Measurements from ENCODE around the gene LCE3E.
"Not testable (repeated sequence)": the region's sequence is repeated elsewhere in the genome, so short reads cannot be mapped to it uniquely, and the experiment has no call there.

The LCE3E gene, protein sequence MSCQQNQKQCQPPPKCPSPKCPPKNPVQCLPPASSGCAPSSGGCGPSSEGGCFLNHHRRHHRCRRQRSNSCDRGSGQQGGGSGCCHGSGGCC

GRCh38 chr1:152566681-152567080 is at the start of gene LCE3E:
TSS of gene LCE3E (minus strand) at chr1:152566780. CDS start at chr1:152566208, 572 bp downstream.
- no peak for ATAC-seq

- ATAC-seq: no peak
Observed at GRCh38 chr1:152613511-152613910, 46.9 kb upstream of the LCE3E start, which contains the start of gene LCE3B. TSS of gene LCE3B (plus strand) at chr1:152613811. CDS start at chr1:152613811, 0 bp downstream.

DNA sequence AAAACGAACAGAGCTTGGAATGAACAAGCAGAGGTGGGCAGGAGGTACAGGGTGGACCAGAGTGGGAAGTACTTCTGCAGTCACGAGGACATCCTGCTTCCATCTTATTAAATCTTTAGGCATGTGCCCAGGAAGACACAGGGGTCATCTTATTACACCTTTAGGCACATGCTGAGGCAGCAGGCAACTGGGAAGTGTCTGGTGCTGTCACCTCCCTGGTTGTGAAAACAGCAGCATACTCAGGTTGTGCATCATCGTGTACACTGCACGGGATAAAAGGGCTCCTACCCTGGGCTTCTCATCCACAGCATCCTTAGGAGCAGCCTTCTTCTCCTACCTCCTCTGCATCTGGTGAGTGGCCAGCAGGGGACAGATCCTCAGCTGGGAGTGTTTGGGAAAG is 33.4 kb upstream of the LCE3E start, which contains the start of gene LCE3C:
Gene LCE3C (plus strand): TSS at position 301 of the 400 bp plus-strand sequence. CDS start 498 bp downstream, outside the sequence.
- ATAC-seq: no peak

- no peak for ATAC-seq
Observed at GRCh38 chr1:152596986-152597385, 30.4 kb upstream of the LCE3E start.

DNA sequence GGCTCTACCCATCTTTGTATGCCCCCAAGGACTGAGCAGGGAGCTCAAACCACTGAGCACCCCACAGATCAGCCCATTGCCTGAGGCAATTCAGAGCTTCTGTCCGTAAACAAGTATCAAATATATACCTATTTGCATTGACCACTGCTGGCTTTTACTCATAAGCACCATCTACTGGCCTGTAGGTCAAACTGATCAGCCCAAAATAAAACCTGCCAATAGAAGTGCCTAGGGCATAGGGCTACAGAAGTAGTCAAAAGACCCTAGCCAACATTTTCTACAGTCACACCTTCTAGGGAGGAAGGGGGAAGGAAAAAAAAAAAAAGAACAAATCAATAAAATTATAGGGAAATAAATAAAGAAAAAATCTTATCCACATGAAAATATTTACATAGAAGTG is 19.0 kb upstream of the LCE3E start:
- no peak for ATAC-seq

- no peak for ATAC-seq
Observed at GRCh38 chr1:152582647-152583046, 16.1 kb upstream of the LCE3E start.

DNA sequence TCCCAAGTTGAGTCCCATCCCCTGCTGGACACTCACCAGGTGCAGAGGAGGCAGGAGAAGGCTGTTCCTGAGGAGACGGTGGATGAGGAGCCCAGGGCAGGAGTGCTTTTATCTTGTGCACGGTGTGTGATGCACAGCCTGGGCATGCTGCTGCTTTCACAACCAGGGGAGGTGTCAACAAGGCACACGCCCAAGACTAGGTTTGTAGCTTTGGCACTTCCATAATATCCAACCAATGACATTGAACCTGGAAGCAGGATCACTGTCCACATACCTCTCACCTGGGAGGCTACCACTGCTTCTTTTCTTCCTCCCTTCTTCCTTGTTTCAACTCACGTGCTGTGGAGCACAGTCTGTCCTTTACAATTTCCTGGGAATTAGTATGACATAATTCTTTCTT is 13.9 kb upstream of the LCE3E start, which contains the start of gene LCE3D:
Gene LCE3D (minus strand): TSS at position 84 of the 400 bp plus-strand sequence. CDS start 580 bp downstream, outside the sequence.
- no peak for ATAC-seq

DNA sequence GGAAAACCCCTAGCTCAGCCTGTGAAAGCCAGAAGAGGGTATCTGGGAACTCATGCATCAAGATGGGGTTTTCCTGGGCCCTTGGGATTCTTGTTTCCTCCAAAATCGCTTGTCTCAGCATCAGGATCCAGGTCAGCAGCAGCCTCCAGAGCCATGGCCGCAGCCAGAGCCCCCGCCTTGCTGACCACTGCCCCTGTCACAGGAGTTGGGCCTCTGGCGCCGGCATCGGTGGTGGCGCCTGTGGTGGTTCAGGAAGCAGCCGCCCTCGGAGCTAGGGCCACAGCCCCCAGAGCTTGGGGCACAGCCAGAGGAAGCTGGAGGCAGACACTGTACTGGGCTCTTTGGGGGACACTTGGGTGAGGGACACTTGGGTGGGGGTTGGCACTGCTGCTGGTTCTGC is 12.9 kb upstream of the LCE3E start:
- ATAC-seq: not testable (repeated sequence)

DNA sequence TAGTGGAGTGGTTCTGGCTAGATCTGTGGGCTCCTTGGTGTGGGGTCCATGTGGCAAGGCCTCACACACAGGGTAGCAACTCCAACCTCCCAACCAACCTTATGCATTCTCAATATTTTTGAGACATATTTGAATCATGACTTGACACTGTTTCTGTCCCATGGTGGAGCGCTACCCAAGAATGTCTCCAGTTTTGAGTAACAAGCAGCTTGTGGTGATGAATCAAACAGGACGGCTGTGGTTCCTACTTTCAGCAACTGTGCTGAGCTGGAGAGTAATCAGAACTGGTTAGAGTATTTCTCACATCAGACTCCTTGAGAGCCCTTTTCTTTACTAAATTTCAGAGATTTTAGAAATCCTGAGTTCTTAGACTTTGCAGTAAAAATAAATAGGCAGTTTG is 10.6 kb upstream of the LCE3E start:
- no peak for ATAC-seq

DNA sequence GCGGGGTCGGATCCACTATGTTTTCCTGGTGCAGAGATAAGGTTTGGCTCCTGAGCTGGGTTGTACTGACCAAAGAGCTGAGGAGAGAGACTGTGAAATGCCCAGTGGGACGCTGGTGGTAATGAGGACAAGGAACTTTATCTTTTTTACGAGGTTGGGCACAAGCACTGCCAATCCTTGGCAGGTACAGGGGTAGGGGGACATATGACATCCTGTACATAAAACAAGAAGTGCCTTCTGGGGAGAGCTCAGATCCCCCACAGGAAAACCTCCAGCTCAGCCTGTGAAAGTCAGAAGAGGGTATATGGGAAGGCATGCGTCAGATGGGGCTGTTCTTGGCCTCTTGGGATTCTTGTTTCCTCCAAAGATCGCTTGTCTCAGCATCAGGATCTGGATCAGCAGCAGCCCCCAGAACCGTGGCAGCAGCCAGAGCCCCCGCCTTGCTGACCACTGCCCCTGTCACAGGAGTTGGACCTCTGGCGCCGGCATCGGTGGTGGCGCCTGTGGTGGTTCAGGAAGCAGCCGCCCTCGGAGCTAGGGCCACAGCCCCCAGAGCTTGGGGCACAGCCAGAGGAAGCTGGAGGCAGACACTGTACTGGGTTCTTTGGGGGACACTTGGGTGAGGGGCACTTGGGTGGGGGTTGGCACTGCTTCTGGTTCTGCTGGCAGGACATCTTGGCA is 905 bp downstream of the LCE3E start:
- no peak for ATAC-seq

GRCh38 chr1:152565115-152565514 is 1.5 kb downstream of the LCE3E start:
- ATAC-seq: no peak

DNA sequence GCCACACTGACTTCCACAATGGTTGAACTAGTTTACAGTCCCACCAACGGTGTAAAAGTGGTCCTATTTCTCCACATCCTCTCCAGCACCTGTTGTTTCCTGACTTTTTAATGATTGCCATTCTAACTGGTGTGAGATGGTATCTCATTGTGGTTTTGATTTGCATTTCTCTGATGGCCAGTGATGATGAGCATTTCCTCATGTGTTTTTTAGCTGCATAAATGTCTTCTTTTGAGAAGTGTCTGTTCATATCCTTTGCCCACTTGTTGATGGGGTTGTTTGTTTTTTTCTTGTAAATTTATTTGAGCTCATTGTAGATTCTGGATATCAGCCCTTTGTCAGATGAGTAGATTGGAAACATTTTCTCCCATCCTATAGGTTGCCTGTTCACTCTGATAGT is 18.2 kb downstream of the LCE3E start:
- ATAC-seq: not testable (repeated sequence)

DNA sequence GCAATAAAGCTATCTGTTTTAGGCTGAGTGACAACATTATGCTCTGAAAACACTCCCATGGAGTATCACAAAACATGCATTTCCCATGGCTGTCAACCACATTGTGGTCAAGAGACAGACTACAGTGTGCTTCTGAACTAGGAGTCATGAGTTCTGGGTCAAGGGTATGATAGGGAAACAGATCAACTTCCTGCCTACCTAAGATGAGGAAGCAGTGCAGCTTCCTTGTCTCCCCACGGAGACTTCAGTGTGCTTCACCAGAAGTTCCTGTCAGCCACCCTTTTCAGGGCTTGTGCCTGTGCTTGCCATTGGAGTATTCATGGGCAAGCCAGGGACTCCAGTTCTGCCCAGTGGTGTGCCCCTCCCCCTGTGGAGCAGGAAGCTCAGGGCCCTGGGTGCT is 19.9 kb downstream of the LCE3E start:
- no peak for ATAC-seq

- ATAC-seq: no peak
Observed at GRCh38 chr1:152543820-152544219, 22.8 kb downstream of the LCE3E start.

DNA sequence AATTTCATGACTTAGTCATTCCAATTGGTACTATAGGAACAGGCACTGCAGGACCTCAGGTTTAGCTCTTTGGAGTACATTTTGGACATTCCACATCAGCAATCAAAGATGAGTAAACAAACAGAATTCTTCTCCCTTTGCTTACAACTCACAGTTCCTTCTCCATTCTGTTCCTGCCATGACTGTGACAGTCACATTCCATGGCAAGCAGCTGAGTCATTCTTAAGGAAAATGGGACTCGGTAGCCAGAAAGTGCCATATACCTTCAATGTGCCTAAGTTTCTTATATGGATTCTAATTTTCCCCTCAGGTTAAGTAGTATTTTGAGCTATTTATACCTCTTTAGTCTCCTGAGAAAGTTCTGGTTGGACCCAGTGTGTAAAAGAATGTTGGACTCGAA is 26.7 kb downstream of the LCE3E start:
- no peak for ATAC-seq

- no peak for ATAC-seq
Observed at GRCh38 chr1:152537496-152537895, 29.1 kb downstream of the LCE3E start.

- ATAC-seq: no peak
Observed at GRCh38 chr1:152535774-152536173, 30.8 kb downstream of the LCE3E start.

DNA sequence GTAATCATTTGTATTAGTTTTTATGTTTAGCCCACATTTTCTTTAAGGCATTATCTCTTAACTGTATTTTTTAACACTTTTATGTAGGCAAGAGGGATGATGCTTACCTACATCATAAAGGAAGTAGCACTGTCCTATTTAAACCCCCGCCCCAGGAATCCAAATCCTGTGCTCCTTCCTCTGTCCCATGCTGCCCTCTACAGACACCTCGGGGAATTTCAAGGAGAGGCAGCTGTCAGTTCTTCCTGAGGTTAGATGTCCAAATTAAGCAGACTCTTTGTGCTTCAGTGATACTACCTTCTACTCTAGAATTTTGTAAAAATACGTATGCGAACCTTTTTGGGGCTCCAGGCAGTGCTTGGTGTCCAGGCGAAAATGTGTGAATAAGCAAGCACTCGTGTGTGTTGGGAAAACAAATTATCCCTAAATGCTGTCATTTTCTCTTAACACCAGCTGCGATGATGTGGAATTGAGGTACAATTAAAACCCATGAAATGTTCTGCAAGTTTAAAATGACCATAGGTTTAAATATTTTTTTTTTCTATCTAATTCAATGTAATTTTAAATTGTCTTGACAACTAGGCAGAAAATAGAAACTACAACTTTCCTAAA is 33.1 kb downstream of the LCE3E start:
- ATAC-seq: no peak

DNA sequence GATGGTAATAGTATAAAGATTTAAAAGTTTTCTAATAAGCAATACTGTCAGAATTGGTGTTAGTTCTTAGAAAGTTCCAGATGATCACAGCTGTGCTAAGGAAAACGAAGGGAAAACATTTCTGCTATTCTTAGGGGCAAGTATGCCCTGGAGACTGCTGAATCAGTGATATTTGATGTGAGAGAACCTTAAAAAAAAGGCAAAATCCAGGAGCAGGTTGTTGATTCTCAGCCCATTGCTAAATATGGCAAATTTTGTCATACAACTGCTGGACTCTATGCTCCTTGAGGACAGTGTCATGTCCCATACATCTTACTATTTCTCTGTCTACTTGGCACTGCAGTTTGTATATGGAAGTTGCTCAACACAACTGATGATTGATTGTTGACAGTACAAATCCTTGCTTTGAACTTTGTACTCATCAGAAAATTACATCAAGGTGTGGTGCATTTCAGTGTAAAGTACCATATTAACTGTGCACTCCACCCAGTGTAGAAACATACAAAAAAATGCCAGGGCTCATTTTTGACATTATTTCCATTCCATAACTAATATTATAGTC is 41.4 kb downstream of the LCE3E start:
- ATAC-seq: no peak

- no peak for ATAC-seq
Observed at GRCh38 chr1:152520561-152521090, 46.0 kb downstream of the LCE3E start.

GRCh38 chr1:152519851-152520250 is 46.7 kb downstream of the LCE3E start:
- ATAC-seq: no peak

DNA sequence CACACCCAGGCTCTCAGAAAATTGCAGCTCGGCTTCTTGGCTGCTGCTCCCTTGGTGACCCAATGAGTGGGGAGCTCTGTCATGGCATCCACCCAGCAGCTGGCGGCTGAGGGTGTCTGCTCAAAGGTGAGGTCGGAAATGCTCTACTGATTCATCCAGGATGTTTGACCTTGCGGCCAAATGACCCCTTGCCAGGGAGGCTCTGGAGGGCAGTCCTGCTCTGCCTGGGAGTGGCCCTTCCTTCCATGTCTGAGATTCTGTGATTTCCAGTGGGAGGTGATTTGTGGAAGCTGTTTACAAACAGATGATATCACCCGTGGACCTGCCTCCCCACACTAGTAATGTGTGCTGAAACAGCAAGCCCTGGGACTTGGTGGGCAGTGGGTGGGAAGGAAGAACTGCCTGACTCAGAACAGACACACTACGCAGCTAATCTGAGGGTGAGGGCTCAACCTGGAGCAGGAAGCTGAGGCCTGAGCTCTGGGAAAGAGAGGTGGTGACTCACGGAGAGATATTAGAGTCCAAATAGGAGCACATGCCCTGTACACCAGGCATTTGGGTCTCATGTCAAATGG is 49.3 kb downstream of the LCE3E start:
- no peak for ATAC-seq

DNA sequence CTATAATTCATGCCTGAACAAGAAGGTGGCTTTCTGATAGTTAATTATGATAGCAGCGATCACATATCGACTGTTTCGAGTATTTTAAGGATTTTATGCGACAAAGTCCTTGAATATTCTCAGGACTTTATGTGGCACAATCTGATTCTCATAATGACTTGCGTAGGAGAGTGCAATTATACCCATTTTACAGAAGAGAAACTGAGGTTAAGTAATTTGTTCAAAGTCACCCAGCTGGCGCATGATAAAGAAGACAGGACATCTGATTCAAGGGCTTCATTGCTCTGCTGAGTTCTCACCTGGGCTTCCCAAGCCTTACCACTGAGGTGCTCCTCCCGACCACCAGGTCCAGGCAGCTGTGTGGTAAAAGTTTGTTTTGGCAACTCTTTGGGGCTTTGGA is 50.5 kb downstream of the LCE3E start:
- ATAC-seq: no peak

Measured in activated CD4-positive, CD25-positive, alpha-beta regulatory T cell treated with anti-CD3 and anti-CD28 coated beads, Interleukin-2, amount 50 U/mL, for 24 hours (primary cell).